Chondrocyte (in vitro differentiated cells): ENCODE measurements around the gene DPYD. TPM values are rescaled to one million over a fixed set of nuclear protein-coding genes. Genes with fewer than 3 reads are reported as not detected.

Experiments
- DNase-seq: peaks from one replicate; pipeline ENCODE4 v3.0.0; 2021; ENCODE audit warnings: mixed read lengths, low spot score
- H3K27ac Mint-ChIP-seq: one replicate; pipeline ENCODE4 v1.8.0; 2021; ENCODE audit warnings: mild to moderate bottlenecking, moderate library complexity, mixed read lengths; ENCODE audit not compliant: unreplicated experiment
- H3K27me3 Mint-ChIP-seq: 2 replicates; pipeline ENCODE4 v1.8.0; 2021; ENCODE audit warnings: low read depth, mixed read lengths
- H3K36me3 Mint-ChIP-seq: 2 replicates; pipeline ENCODE4 v1.8.0; 2021; ENCODE audit warnings: low read depth, mixed read lengths
- H3K4me1 Mint-ChIP-seq: 2 replicates; pipeline ENCODE4 v1.8.0; 2021; ENCODE audit warnings: low read depth, mild to moderate bottlenecking, mixed read lengths
- H3K4me3 Mint-ChIP-seq: one replicate; pipeline ENCODE4 v1.8.0; 2021; ENCODE audit warnings: mild to moderate bottlenecking, moderate library complexity, mixed read lengths; ENCODE audit not compliant: unreplicated experiment
- H3K9me3 Mint-ChIP-seq: 2 replicates; pipeline ENCODE4 v1.8.0; 2021; ENCODE audit warnings: low read depth, mixed read lengths
- CTCF ChIP-seq: fragments of 200-600 bp; sonication (generic); IDR thresholded peaks from 2 replicates; pipeline ENCODE4 v1.5.0; 2021; ENCODE audit warnings: antibody characterized with exemption, mild to moderate bottlenecking, moderate library complexity
- total RNA-seq: library from RNA; stranded (reverse); gene quantifications from 3 replicates; pipeline ENCODE4 v1.2.1, GENCODE V29; 2021

DPYD gene
- total RNA-seq, 1 donor from 2014 or later: 5.3 TPM

DNA sequence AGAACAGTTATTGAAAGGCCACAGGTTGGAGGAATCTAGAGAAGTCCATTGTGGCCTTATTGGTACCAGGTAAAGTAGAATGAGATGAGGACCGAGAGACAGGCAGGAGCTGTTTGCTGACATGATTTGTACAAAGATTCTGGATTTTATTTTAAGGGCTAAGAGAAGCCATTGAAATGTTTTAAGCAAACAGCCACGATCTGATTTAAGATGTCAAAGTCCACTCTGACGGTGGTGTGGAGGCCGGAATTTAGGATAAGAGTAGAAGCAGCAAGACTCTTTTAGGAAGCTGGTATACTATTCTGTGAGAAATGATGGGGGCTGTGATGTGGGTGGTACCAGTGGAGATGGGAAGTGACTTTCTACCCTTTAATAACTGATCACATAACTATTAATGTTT, 418.5 kb downstream of the DPYD start:
- Mint-ChIP-seq H3K4me3 (no peak overlapping the region), H3K9me3 (no peaks in the 10 kb centered on the region), H3K27me3 (no peaks in the 10 kb centered on the region), H3K36me3 (peaks cover 2% of the 10 kb centered on the region), H3K4me1 (no peaks in the 10 kb centered on the region), H3K27ac (no peak overlapping the region)
- DNase-seq: no peak
- TF ChIP-seq CTCF: no peak

- H3K4me1 Mint-ChIP-seq: no peaks in the 10 kb centered on the region
- TF ChIP-seq CTCF: no peak
- no peak for DNase-seq
- H3K27ac Mint-ChIP-seq: no peak overlapping the region
- H3K9me3 Mint-ChIP-seq: no peaks in the 10 kb centered on the region
- H3K36me3 Mint-ChIP-seq: peaks cover 2% of the 10 kb centered on the region
- no peaks in the 10 kb centered on the region for H3K27me3 Mint-ChIP-seq
- no peak overlapping the region for H3K4me3 Mint-ChIP-seq
Observed at GRCh38 chr1:97501628-97502027, 419.2 kb downstream of the DPYD start.

DNA sequence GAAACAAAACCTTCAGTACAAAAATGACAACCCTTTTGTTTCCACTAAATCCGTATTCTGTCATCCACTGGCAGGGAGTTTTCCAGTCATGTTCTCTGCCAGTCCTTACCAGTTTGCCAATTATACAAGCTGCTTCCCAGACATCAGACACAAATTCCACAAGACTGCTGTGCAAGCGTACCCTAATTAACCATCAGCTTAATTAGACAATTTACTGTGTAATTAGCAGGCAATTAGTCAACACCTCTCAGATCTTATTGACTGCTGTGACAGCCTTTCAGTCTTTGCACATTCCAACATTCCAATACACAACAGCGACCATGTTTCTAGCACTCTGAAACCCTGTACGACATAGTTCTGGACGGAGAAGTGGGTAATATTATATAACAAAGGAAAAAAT, 420.1 kb downstream of the DPYD start:
- H3K27ac Mint-ChIP-seq: no peak overlapping the region
- no peaks in the 10 kb centered on the region for H3K4me1 Mint-ChIP-seq
- H3K9me3 Mint-ChIP-seq: no peaks in the 10 kb centered on the region
- peaks cover 2% of the 10 kb centered on the region for H3K36me3 Mint-ChIP-seq
- DNase-seq: no peak
- H3K4me3 Mint-ChIP-seq: no peak overlapping the region
- TF ChIP-seq CTCF: no peak
- no peaks in the 10 kb centered on the region for H3K27me3 Mint-ChIP-seq

- H3K4me1 Mint-ChIP-seq: no peaks in the 10 kb centered on the region
- no peak overlapping the region for H3K27ac Mint-ChIP-seq
- H3K36me3 Mint-ChIP-seq: peaks cover 2% of the 10 kb centered on the region
- no peak for DNase-seq
- no peaks in the 10 kb centered on the region for H3K27me3 Mint-ChIP-seq
- no peak overlapping the region for H3K4me3 Mint-ChIP-seq
- TF ChIP-seq CTCF: no peak
- no peaks in the 10 kb centered on the region for H3K9me3 Mint-ChIP-seq
Observed at GRCh38 chr1:97499667-97500066, 421.2 kb downstream of the DPYD start.

DNA sequence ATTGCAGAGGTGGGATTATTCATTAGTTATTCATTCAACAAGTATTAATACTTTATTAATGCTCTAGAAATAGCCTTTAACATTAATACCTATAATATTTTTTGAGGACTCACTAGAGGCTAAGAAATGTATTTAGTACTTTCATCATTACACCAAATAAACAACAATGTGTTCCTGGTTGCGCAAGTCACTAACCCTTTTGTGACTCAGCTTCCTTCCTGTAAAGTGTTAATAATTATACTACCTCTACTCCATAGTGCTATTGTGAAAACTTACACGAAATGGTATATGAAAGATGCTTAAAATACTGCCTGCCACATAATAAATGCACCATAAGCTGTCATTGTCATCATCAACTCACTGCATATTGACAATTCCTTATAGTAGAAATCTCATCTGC, 431.0 kb downstream of the DPYD start:
- no peaks in the 10 kb centered on the region for H3K9me3 Mint-ChIP-seq
- no peaks in the 10 kb centered on the region for H3K4me1 Mint-ChIP-seq
- TF ChIP-seq CTCF: no peak
- H3K27me3 Mint-ChIP-seq: no peaks in the 10 kb centered on the region
- no peak overlapping the region for H3K4me3 Mint-ChIP-seq
- DNase-seq: no peak
- no peaks in the 10 kb centered on the region for H3K36me3 Mint-ChIP-seq
- no peak overlapping the region for H3K27ac Mint-ChIP-seq
